Common myeloid progenitor, CD34-positive (primary cell): ENCODE results near the gene ZFHX3.

Source experiments
- CTCF ChIA-PET: fragments of 350-600 bp; sonication (Branson Sonifier 250); formaldehyde crosslinking; loops from one replicate; lab custom pipeline; 2021; ENCODE audit warnings: antibody characterized with exemption; lab: Charles Lee
- POLR2A ChIA-PET: fragments of 350-600 bp; sonication (Branson Sonifier 250); formaldehyde crosslinking; loops from one replicate; lab custom pipeline; 2021; ENCODE audit warnings: antibody characterized with exemption; lab: Charles Lee
- DNase-seq, 3 donors: peaks; one replicate each; pipeline versions ENCODE4 v3.0.0 to v3.0.0-alpha.2; 2013
- H3K27ac ChIP-seq, 2 experiments: 1 replicate in 1 of 2; 2 replicates in 1 of 2; pipeline ENCODE4 v1.7.0; 2013; ENCODE audit warnings: inconsistent platforms in 2 of 2, low read length in 2 of 2, mild to moderate bottlenecking in 2 of 2, low read depth in 1 of 2, moderate library complexity in 1 of 2; ENCODE audit not compliant: severe bottlenecking in 2 of 2, insufficient read depth in 1 of 2, poor library complexity in 1 of 2
- H3K27me3 ChIP-seq, 5 experiments: replicated peaks in 2 of 5; 1 replicate in 3 of 5; 2 replicates in 2 of 5; pipeline versions ENCODE4 v1.6.1 to v1.7.0; 2013; ENCODE audit warnings: low read length in 4 of 5, mild to moderate bottlenecking in 2 of 5, moderate library complexity in 2 of 5, inconsistent platforms in 1 of 5; ENCODE audit not compliant: insufficient read depth in 5 of 5, control insufficient read depth in 4 of 5
- H3K36me3 ChIP-seq, 4 experiments: 1 replicate in 2 of 4; 2 replicates in 2 of 4; pipeline versions ENCODE4 v1.6.1 to v1.7.0; 2013; ENCODE audit warnings: low read length in 3 of 4, control low read depth in 1 of 4, mild to moderate bottlenecking in 1 of 4; ENCODE audit not compliant: control insufficient read depth in 4 of 4, insufficient read depth in 4 of 4
- H3K4me1 ChIP-seq, 4 experiments: 1 replicate in 3 of 4; 2 replicates in 1 of 4; pipeline versions ENCODE4 v1.6.1 to v1.7.1; 2013; ENCODE audit warnings: low read length in 3 of 4, mild to moderate bottlenecking in 3 of 4, control low read depth in 1 of 4, inconsistent platforms in 1 of 4, moderate library complexity in 1 of 4; ENCODE audit not compliant: control insufficient read depth in 4 of 4, insufficient read depth in 4 of 4; ENCODE audit errors: control extremely low read depth in 1 of 4
- H3K4me3 ChIP-seq, 7 experiments: 1 replicate in 4 of 7; 2 replicates in 3 of 7; pipeline versions ENCODE4 v1.5.1 to v1.7.0; 2013; ENCODE audit warnings: mild to moderate bottlenecking in 7 of 7, low read length in 6 of 7, moderate library complexity in 6 of 7, inconsistent platforms in 2 of 7, low read depth in 2 of 7, control low read depth in 1 of 7; ENCODE audit not compliant: insufficient read depth in 4 of 7, control insufficient read depth in 1 of 7; ENCODE audit errors: extremely low read depth in 1 of 7
- H3K9me3 ChIP-seq, 5 experiments: 1 replicate in 4 of 5; 2 replicates in 1 of 5; pipeline versions ENCODE4 v1.6.1 to v1.7.1; 2013; ENCODE audit warnings: low read length in 4 of 5, mild to moderate bottlenecking in 2 of 5, inconsistent platforms in 1 of 5, low read depth in 1 of 5, moderate library complexity in 1 of 5; ENCODE audit not compliant: control insufficient read depth in 4 of 5, insufficient read depth in 2 of 5; ENCODE audit errors: control extremely low read depth in 1 of 5
- WGBS: methylation state at CpG from one replicate; pipeline ENCODE4 v1.1.5; 2013; ENCODE audit not compliant: insufficient coverage; 5-methylcytosine and 5-hydroxymethylcytosine counted together

The ZFHX3 gene

DNA sequence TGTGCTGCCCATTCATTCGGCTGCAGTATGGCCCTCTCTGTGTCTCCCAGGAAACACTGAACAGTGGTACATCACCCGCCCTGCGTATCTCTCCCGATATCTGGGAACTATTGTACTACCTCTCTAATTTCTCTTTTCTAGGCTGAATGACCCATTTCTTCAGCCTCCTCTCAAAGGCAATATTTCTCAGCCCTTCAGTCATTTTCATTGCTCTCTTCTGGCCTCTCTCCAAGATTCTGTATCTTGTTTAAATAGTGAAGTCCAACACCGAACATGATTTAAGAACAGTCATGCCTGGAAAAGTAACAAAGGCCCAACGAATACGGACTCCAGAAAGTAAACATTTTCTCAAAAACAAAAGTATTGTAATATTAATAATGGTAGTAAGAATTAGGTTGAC is 220.1 kb downstream of the ZFHX3 start:
- Histone ChIP-seq H3K4me1 (peaks cover 0 to 4% (median 0%) of the 10 kb centered on the region in 4 experiments), H3K27ac (no peak overlapping the region), H3K27me3 (no peaks in the 10 kb centered on the region), H3K9me3 (no peaks in the 10 kb centered on the region), H3K36me3 (peaks cover 0 to 5% (median 2%) of the 10 kb centered on the region in 4 experiments), H3K4me3 (no peak overlapping the region)
- 92% methylated on average over 4 of the region's 7 CpGs for WGBS
- no peak for DNase-seq
- POLR2A ChIA-PET: interaction anchor here (1.4 kb wide), 1 partner anchor 10 kb away, joined by 3 read pairs; no protein-coding TSS in a partner anchor
- CTCF ChIA-PET: interaction anchor here (1.7 kb wide), 1 partner anchor 10 kb away, joined by 6 read pairs; no protein-coding TSS in a partner anchor

DNA sequence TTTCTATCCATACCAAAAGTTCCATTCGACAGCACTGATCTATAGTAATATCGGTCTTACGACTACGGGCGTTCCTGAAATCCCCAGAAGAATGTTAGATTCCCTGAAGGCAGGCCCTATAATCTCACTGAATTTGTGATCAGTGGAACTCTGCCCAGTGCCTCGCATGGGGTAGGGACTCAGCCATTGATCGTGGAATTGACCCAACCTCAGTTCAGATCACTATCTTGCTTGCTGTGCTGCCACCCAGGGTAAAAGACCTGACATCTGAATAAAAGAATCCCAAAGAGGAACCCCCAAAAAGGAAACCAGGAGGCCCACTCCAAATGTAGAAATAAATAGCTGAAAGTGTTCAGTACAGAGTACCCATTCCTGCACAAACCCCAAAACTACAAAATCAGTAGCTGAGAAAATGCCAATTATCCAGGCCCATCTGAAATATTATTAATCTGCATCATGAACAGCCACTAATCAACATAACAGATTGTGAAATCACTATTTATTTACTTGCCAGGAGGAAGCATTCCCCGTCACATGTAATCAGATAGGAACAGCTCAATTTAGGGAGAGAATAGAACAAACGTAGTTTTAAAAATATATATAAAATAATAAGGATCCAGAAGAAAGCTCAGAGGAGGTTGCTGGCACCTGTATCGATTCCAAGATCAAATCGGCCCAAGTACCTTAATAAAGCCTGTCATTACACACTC is 221.9 kb downstream of the ZFHX3 start:
- ChIA-PET POLR2A (no interaction called here), CTCF (interaction anchor here (1.3 to 2.0 kb wide), 6 partner anchors 8 to 14 kb away, joined by 3 to 6 read pairs (median 4); no protein-coding TSS in a partner anchor)
- H3K9me3 ChIP-seq: no peaks in the 10 kb centered on the region
- peaks cover 0 to 4% (median 0%) of the 10 kb centered on the region in 4 experiments for H3K4me1 ChIP-seq
- 100% methylated on average over 9 of the region's 11 CpGs for WGBS
- no peaks in the 10 kb centered on the region for H3K27me3 ChIP-seq
- H3K36me3 ChIP-seq: peaks cover 0 to 5% (median under 1%) of the 10 kb centered on the region in 4 experiments
- no peak overlapping the region for H3K27ac ChIP-seq
- no peak overlapping the region for H3K4me3 ChIP-seq
- DNase-seq: no peak

DNA sequence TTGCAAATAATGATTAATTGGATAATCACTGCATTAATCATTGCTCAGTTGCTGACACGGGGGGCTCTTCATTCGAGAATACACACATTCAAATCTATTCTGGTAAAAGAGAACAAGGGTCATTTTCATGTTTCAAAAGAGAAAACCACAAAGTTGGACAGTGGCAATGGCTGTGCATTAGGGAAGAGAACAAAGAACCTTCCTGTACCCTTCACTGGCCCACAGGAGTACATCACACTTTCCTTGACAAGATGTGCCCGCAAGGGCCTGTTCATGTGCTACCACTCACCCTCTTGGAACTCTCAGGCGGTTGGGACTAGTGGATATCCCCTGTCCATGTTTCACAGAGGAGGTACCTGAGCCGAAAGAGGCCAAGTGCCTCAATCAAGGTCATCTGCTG is 223.2 kb downstream of the ZFHX3 start:
- POLR2A ChIA-PET: no interaction called here
- CTCF ChIA-PET: interaction anchor here (1.4 kb wide), 1 partner anchor 9 kb away, joined by 4 read pairs; no protein-coding TSS in a partner anchor

DNA sequence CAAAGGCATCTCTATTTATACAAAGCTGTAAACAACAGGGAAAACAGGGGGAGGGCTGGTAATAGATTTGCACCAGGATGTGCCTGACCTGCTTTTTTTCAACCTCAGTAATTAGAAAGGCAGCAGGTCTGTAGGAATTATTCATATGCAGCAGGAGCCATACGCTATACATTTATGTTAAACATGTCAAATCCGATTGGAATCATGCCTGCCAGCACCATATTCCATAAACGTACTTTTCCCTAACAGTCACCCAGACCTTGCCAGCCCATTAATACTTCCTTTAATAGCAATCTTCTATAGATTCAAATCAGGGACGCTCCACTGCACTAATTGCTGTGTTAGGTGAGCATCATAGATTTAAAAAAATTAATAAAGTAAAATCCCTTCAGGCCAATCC is 223.9 kb downstream of the ZFHX3 start:
- POLR2A ChIA-PET: no interaction called here
- 100% methylated on average over 2 of the region's 4 CpGs for WGBS
- CTCF ChIA-PET: interaction anchor here (1.7 kb wide), 1 partner anchor 9 kb away, joined by 5 read pairs; no protein-coding TSS in a partner anchor

More for the DNA sequence above, 223.2 kb downstream of the ZFHX3 start:
- Histone ChIP-seq H3K4me1 (peaks cover 0 to 4% (median 0%) of the 10 kb centered on the region in 4 experiments), H3K27me3 (no peaks in the 10 kb centered on the region), H3K27ac (no peak overlapping the region), H3K36me3 (peaks cover 0 to 5% (median under 1%) of the 10 kb centered on the region in 4 experiments), H3K4me3 (no peak overlapping the region), H3K9me3 (no peaks in the 10 kb centered on the region)
- WGBS: 100% methylated on average over 2 of the region's 5 CpGs
- DNase-seq: no peak

DNA sequence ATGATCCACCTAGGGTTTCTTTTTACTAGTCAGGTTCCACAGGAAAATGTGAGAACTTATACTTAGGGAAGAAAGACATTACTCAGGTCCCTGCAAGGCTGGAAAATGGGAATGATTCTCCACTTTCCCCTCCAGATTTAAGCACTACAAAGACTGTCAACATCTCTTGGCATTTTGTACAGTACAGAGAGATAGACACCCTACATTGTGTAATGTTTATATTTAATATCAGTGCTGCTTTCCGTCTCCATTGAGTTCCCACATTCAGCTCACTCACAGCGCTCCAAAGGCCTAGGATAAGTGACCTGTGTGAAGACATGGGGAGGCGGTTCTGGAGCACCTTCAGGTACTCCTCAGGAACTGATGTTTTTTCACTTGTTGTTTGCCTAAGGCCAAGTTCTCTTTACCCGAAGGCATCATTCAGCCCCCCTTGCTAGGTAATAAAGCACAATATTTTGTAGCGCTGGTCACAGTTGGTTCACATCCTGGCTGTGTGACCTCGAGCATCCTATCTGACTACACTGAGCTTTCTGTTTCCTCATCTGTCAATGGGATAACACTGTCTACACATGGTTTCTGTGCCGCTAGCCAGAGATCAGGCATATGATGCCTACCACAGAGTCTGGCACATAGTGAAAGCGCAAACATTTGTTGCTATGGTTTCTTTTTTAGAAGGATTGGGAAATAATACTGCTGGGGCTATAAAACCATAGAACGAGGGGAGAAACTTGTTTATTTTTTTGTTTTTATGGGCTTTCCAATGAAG is 226.6 kb downstream of the ZFHX3 start:
- Histone ChIP-seq H3K9me3 (no peaks in the 10 kb centered on the region), H3K4me1 (no peaks in the 10 kb centered on the region), H3K27me3 (no peaks in the 10 kb centered on the region), H3K36me3 (no peaks in the 10 kb centered on the region), H3K27ac (no peak overlapping the region), H3K4me3 (no peak overlapping the region)
- CTCF ChIA-PET: no interaction called here
- peak in 2 of 3 donors; percentile 33 to 41 for DNase-seq
- POLR2A ChIA-PET: no interaction called here
- WGBS: 98% methylated on average over 9 of the region's 9 CpGs

More for the DNA sequence above, 223.9 kb downstream of the ZFHX3 start:
- H3K27me3 ChIP-seq: no peaks in the 10 kb centered on the region
- peaks cover 0 to 5% (median under 1%) of the 10 kb centered on the region in 4 experiments for H3K36me3 ChIP-seq
- no peaks in the 10 kb centered on the region for H3K9me3 ChIP-seq
- H3K4me1 ChIP-seq: peaks cover 0 to 4% (median 0%) of the 10 kb centered on the region in 4 experiments
- no peak for DNase-seq
- no peak overlapping the region for H3K27ac ChIP-seq
- H3K4me3 ChIP-seq: no peak overlapping the region

DNA sequence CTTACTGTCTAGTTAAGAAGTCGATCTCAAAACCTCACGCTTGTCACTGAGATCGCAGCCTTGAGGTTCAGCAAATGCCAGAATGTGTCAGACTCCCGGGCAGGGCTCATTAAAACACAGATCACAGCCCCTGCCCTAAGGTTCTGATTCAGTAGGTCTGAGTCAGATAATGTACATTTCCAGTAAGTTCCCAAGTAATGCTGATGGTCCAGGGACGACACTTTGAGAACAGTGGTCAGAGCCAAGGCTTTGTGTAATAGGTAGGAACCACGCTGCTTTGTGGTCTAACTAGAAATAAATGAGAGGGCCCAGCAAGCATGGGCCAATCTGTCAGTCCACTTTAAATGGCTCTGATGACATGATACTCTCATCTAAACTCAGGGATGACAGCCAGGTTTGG is 228.6 kb downstream of the ZFHX3 start:
- Histone ChIP-seq H3K4me3 (no peak overlapping the region), H3K9me3 (no peaks in the 10 kb centered on the region), H3K36me3 (no peaks in the 10 kb centered on the region), H3K4me1 (no peaks in the 10 kb centered on the region), H3K27me3 (no peaks in the 10 kb centered on the region), H3K27ac (no peak overlapping the region)
- CTCF ChIA-PET: interaction anchor here (0.7 to 1.9 kb wide), 3 partner anchors 8 to 30 kb away, joined by 3 to 10 read pairs (median 6); no protein-coding TSS in a partner anchor
- POLR2A ChIA-PET: no interaction called here
- no peak for DNase-seq
- WGBS: 96% methylated on average over 5 of the region's 6 CpGs
